GM12864 (cell line): ENCODE results near the gene RAF1.

ENCODE experiments used
- DNase-seq: peaks from one replicate; pipeline ENCODE4 v3.0.0-alpha.2; 2011; ENCODE audit warnings: low read depth
- H3K4me3 ChIP-seq: 2 replicates; pipeline ENCODE4 v1.5.1; 2011; ENCODE audit warnings: mild to moderate bottlenecking, low read depth, low read length, control low read depth
- CTCF ChIP-seq: IDR thresholded peaks from 2 replicates; pipeline ENCODE4 v1.5.1; 2011; ENCODE audit warnings: low read depth, mild to moderate bottlenecking, moderate library complexity, low read length, control low read depth, inconsistent platforms; ENCODE audit errors: missing control alignments

RAF1 gene

GRCh38 chr3:12584083-12584482 is 79.8 kb downstream of the RAF1 start:
- no peak overlapping the region for H3K4me3 ChIP-seq
- no peak for DNase-seq
- TF ChIP-seq CTCF = no peak

GRCh38 chr3:12583280-12583679 is 80.6 kb downstream of the RAF1 start:
- H3K4me3 ChIP-seq = no peak overlapping the region
- DNase-seq = no peak
- TF ChIP-seq CTCF = no peak

GRCh38 chr3:12582730-12583129 is 81.2 kb downstream of the RAF1 start:
- TF ChIP-seq CTCF = no peak
- DNase-seq = no peak
- H3K4me3 ChIP-seq = no peak overlapping the region

- DNase-seq = no peak
- no peak for TF ChIP-seq CTCF
- no peak overlapping the region for H3K4me3 ChIP-seq
Measured at GRCh38 chr3:12579905-12580304, 84.0 kb downstream of the RAF1 start.

GRCh38 chr3:12579456-12579855 is 84.5 kb downstream of the RAF1 start:
- TF ChIP-seq CTCF = no peak
- no peak for DNase-seq
- no peak overlapping the region for H3K4me3 ChIP-seq

- no peak overlapping the region for H3K4me3 ChIP-seq
- peak; percentile 24 for TF ChIP-seq CTCF
- DNase-seq = no peak
Measured at GRCh38 chr3:12578742-12579141, 85.2 kb downstream of the RAF1 start.

GRCh38 chr3:12577379-12577778 is 86.5 kb downstream of the RAF1 start:
- no peak for TF ChIP-seq CTCF
- no peak for DNase-seq
- H3K4me3 ChIP-seq = no peak overlapping the region
